Measurements from ENCODE around the gene ZKSCAN5. TPM values are rescaled to one million over a fixed set of nuclear protein-coding genes. Genes with fewer than 3 reads are reported as not detected.

ZKSCAN5 gene
- total RNA-seq, 2 donors from 2014 or later: 5.1 to 10.2 TPM

DNA sequence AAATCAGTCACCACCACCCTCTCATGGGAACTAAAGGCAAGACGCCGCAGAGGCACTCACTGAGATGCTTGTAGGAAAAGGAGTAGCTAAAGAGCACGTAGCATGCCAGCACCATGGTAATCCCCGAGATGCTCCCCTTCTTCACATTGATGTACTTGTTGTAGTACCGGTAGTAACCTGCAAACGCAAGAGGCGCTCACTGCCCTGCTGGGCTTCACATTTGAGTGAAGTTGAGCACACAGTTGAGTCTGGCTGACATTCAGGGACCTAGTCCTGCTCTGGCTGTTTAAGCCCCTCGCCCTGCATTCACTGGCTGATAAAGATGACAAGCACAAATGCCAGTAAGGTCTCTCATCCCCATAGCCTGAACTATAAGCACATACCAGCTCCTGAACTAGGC is 45.4 kb upstream of the ZKSCAN5 start:
- ATAC-seq (ENCODE audit: insufficient number of reproducible peaks, low FRiP score, low read depth) (no peak), DNase-seq (ENCODE audit: low spot score) (no peak)
- Histone ChIP-seq H3K4me3 (no peak overlapping the region), H3K4me1 (ENCODE audit: control insufficient read depth in 1 of 2, low read depth in 2 of 2) (peaks cover 0 to 3% of the 10 kb centered on the region in 2 donors), H3K27me3 (replicated peaks; ENCODE audit: insufficient read depth) (no peaks in the 10 kb centered on the region), H3K9me3 (no peaks in the 10 kb centered on the region), H3K36me3 (peaks cover 49% of the 10 kb centered on the region), H3K27ac (no peak overlapping the region)
- TF ChIP-seq, protein P1, sequence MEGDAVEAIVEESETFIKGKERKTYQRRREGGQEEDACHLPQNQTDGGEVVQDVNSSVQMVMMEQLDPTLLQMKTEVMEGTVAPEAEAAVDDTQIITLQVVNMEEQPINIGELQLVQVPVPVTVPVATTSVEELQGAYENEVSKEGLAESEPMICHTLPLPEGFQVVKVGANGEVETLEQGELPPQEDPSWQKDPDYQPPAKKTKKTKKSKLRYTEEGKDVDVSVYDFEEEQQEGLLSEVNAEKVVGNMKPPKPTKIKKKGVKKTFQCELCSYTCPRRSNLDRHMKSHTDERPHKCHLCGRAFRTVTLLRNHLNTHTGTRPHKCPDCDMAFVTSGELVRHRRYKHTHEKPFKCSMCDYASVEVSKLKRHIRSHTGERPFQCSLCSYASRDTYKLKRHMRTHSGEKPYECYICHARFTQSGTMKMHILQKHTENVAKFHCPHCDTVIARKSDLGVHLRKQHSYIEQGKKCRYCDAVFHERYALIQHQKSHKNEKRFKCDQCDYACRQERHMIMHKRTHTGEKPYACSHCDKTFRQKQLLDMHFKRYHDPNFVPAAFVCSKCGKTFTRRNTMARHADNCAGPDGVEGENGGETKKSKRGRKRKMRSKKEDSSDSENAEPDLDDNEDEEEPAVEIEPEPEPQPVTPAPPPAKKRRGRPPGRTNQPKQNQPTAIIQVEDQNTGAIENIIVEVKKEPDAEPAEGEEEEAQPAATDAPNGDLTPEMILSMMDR (IDR thresholded peaks at IDR 0.05): peak; percentile 14

DNA sequence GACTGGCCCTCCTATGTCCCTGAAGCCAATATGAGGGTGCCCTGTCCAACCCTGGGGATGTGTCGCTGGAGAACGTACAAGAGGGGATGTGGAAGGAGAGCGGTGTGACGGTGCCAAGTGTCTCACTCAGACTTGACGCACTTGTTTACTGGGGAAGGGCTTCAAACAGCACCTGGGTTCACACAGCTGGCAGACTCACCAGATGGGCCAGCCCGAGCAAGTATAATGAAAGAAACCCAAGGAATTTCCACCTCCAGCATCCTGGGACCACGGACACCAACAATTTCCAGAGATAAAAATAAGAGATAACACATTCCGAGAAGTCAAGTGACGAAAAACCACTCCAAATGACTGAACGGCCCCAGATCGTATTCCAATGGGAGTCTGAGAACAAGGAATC is 43.8 kb upstream of the ZKSCAN5 start:
- peaks cover 9 to 18% of the 10 kb centered on the region in 2 donors for H3K4me1 ChIP-seq (ENCODE audit: control insufficient read depth in 1 of 2, low read depth in 2 of 2)
- H3K36me3 ChIP-seq: peaks cover 39% of the 10 kb centered on the region
- no peak for ATAC-seq (ENCODE audit: insufficient number of reproducible peaks, low FRiP score, low read depth)

DNA sequence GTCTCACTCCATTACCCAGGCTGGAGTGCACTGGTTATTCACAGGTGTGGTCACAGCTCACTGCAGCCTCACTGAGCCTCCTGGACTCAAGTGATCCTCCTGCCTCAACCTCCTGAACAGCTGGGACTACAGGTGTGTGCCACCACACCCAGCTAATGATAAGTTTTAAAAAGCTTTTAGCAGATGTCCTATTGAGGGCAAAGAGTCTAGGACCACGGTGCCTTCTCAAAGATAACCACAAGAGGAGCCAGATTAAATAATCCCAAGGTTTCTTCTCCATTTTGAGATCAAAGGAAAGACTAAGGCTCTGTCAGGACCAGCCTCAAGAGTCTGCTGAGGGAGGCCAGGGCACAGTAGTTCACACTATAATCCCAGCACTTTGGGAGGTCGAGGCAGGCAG is 43.2 kb upstream of the ZKSCAN5 start:
- DNase-seq (ENCODE audit: low spot score) (no peak), ATAC-seq (ENCODE audit: insufficient number of reproducible peaks, low FRiP score, low read depth) (no peak)
- TF ChIP-seq, protein P1 (IDR thresholded peaks at IDR 0.05): no peak
- Histone ChIP-seq H3K4me3 (no peak overlapping the region), H3K4me1 (ENCODE audit: control insufficient read depth in 1 of 2, low read depth in 2 of 2) (peaks cover 9 to 19% of the 10 kb centered on the region in 2 donors), H3K9me3 (no peaks in the 10 kb centered on the region), H3K36me3 (peaks cover 33% of the 10 kb centered on the region), H3K27me3 (replicated peaks; ENCODE audit: insufficient read depth) (no peaks in the 10 kb centered on the region), H3K27ac (no peak overlapping the region)

More for the DNA sequence above, 43.8 kb upstream of the ZKSCAN5 start:
- Histone ChIP-seq H3K9me3 (no peaks in the 10 kb centered on the region), H3K27ac (no peak overlapping the region), H3K27me3 (replicated peaks; ENCODE audit: insufficient read depth) (no peaks in the 10 kb centered on the region), H3K4me3 (no peak overlapping the region)
- no peak for DNase-seq (ENCODE audit: low spot score)
- TF ChIP-seq, protein P1 (IDR thresholded peaks at IDR 0.05): no peak

DNA sequence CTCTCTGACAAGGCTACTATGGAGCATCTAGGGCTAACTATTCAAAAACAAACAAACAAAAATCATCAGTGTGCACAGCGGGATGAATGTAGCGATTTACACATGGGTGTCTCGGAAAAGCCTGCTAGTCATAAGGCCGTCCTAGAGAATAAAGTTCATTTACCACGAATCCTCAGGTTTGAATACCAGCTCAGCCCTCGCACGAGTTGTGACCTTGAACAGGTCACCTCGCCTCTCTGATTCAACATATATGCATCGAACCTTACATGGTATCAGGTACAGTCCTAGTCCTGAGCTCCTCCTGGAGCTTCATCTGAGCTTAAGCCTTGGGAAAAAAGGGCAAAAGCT is 39.1 kb upstream of the ZKSCAN5 start:
- Histone ChIP-seq H3K4me3 (peak overlapping the region; percentile 82), H3K36me3 (no peaks in the 10 kb centered on the region), H3K27me3 (replicated peaks; ENCODE audit: insufficient read depth) (no peaks in the 10 kb centered on the region), H3K9me3 (no peaks in the 10 kb centered on the region), H3K27ac (peak overlapping the region; percentile 64 to 74), H3K4me1 (ENCODE audit: control insufficient read depth in 1 of 2, low read depth in 2 of 2) (peaks cover 12 to 22% of the 10 kb centered on the region in 2 donors)
- DNase-seq (ENCODE audit: low spot score) (no peak), ATAC-seq (ENCODE audit: insufficient number of reproducible peaks, low FRiP score, low read depth) (no peak)
- TF ChIP-seq, protein P1 (IDR thresholded peaks at IDR 0.05): no peak

DNA sequence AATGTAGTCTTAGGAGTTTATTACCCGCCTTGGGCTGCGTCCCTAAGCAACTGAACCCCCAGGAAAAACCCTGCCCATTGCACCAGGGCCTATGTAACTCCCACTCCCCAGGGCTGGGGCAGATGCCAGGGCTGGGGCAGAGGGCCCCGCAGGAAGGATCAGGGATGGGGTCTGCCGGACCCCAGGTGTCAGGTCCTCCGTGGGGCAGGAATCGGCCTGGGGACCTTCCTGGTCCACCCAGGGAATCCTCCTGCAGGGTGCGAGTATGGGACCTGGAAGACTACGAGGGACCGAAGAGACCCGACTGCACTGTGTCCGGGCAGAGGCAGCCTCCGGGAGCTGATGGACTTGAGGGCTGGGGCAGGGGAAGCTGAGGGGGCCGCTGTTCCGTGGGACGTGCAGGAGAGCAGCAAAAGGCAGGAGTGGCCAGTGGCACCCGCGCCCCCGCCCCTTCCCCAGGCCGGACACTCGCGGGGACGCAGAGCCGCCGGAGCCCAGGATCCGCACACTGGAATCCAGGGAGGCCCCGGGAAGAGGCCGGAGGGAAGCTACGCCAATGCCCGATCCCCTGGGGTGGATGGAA is 36.0 kb upstream of the ZKSCAN5 start:
- no peak for DNase-seq (ENCODE audit: low spot score)
- no peaks in the 10 kb centered on the region for H3K27me3 ChIP-seq (replicated peaks; ENCODE audit: insufficient read depth)
- ATAC-seq (ENCODE audit: insufficient number of reproducible peaks, low FRiP score, low read depth): no peak
- TF ChIP-seq, protein P1 (IDR thresholded peaks at IDR 0.05): no peak
- no peaks in the 10 kb centered on the region for H3K36me3 ChIP-seq
- H3K4me3 ChIP-seq: no peak overlapping the region
- no peak overlapping the region for H3K27ac ChIP-seq
- H3K9me3 ChIP-seq: no peaks in the 10 kb centered on the region
- peaks cover 12 to 27% of the 10 kb centered on the region in 2 donors for H3K4me1 ChIP-seq (ENCODE audit: control insufficient read depth in 1 of 2, low read depth in 2 of 2)

Measured in thoracic aorta (tissue), 2 donors.